HepG2 (cell line): Measurements from ENCODE around the gene BMPR2. TPM values are rescaled to one million over a fixed set of nuclear protein-coding genes. Genes with fewer than 3 reads are reported as not detected.

Experiments used
- ATAC-seq: fragments of 200-7000 bp; cut with Tn5 transposase; 3 replicates; pipeline ENCODE4 v1.9.1; 2020; ENCODE audit warnings: mild to moderate bottlenecking, moderate library complexity
- BruUV-seq: library from RNA; stranded (reverse); fragments of 400-500 nt; replicated peaks from 2 replicates; lab custom pipeline; 2021; lab: Mats Ljungman, UMichigan
- CTCF ChIA-PET: fragments of 300-600 bp; formaldehyde crosslinking; extraction: SDS; loops from one replicate; lab custom pipeline; 2021; ENCODE audit warnings: low total read pairs, inconsistent platforms, low intra/inter-chr PET ratio; lab: Yijun Ruan, JAX
- POLR2A ChIA-PET: fragments of 350-600 bp; sonication (Branson Sonifier 250); formaldehyde crosslinking; loops from one replicate; lab custom pipeline; 2020; ENCODE audit warnings: antibody characterized with exemption, inconsistent platforms; lab: Yijun Ruan, JAX
- DNase-seq: peaks from one replicate; pipeline ENCODE4 v3.0.0-alpha.2; 2015; ENCODE audit warnings: low spot score
- FAIRE-seq: peaks from 3 replicates; lab custom pipeline; 2011; peaks lifted over from hg19 to GRCh38; lab: Jason Lieb, UNC
- H2AFZ ChIP-seq: one replicate; pipeline ENCODE4 v1.6.1; 2011; ENCODE audit warnings: low read length, inconsistent platforms
- H3K27ac ChIP-seq: fragments of 300-600 bp; 3 replicates; pipeline ENCODE4 v1.8.0; 2011; ENCODE audit warnings: mixed run types, mild to moderate bottlenecking, mixed read lengths, low read length, inconsistent platforms; ENCODE audit not compliant: insufficient read depth; ENCODE audit errors: extremely low read length
- H3K27me3 ChIP-seq, 2 experiments: fragments of 200-600 bp in 1 of 2; 2 replicates in 1 of 2; 3 replicates in 1 of 2; pipeline versions ENCODE4 v1.6.0 to v1.8.0; 2011; ENCODE audit warnings: low read length in 2 of 2, mild to moderate bottlenecking in 2 of 2, moderate library complexity in 2 of 2, inconsistent platforms in 1 of 2; ENCODE audit not compliant: insufficient read depth in 2 of 2, control insufficient read depth in 1 of 2
- H3K36me3 ChIP-seq, 2 experiments: fragments of 200-600 bp in 1 of 2; replicated peaks in 1 of 2; 2 replicates in 1 of 2; 3 replicates in 1 of 2; pipeline versions ENCODE4 v1.5.1 to v1.8.0; 2011; ENCODE audit warnings: low read length in 2 of 2, inconsistent platforms in 1 of 2; ENCODE audit not compliant: insufficient read depth in 2 of 2, control insufficient read depth in 1 of 2
- H3K4me1 ChIP-seq: 2 replicates; pipeline ENCODE4 v1.5.1; 2012; ENCODE audit warnings: low read length, inconsistent platforms; ENCODE audit not compliant: insufficient read depth
- H3K4me2 ChIP-seq: 2 replicates; pipeline ENCODE4 v1.6.0; 2011; ENCODE audit warnings: low read depth, low read length, inconsistent platforms
- H3K4me3 ChIP-seq, 3 experiments: fragments of 200-600 bp in 1 of 3; sonication (generic), shearing (Covaris generic) in 1 of 3; replicated peaks in 1 of 3; 2 replicates each; pipeline ENCODE4 v1.5.1; 2011 to 2016; ENCODE audit warnings: low read length in 3 of 3, inconsistent platforms in 2 of 3, low read depth in 2 of 3, mild to moderate bottlenecking in 2 of 3, control low read depth in 1 of 3, mixed read lengths in 1 of 3; ENCODE audit not compliant: insufficient read depth in 1 of 3
- H3K79me2 ChIP-seq: one replicate; pipeline ENCODE4 v1.6.1; 2011; ENCODE audit warnings: low read length, inconsistent platforms; ENCODE audit not compliant: insufficient read depth
- H3K9ac ChIP-seq: 2 replicates; pipeline ENCODE4 v1.6.0; 2011; ENCODE audit warnings: mild to moderate bottlenecking, low read depth, low read length, inconsistent platforms; ENCODE audit not compliant: insufficient read depth
- H3K9me3 ChIP-seq: 2 replicates; pipeline ENCODE4 v1.5.1; 2012; ENCODE audit warnings: mild to moderate bottlenecking, low read length
- H4K20me1 ChIP-seq: 2 replicates; pipeline ENCODE4 v1.6.0; 2011; ENCODE audit warnings: inconsistent platforms, mild to moderate bottlenecking, low read length, moderate library complexity; ENCODE audit not compliant: insufficient read depth
- ETV6 ChIP-seq: sonication (generic); formaldehyde crosslinking; conservative IDR thresholded peaks from 2 replicates; pipeline ENCODE4 v1.4.0; 2020; ENCODE audit warnings: missing genetic modification reagents
- NFIC ChIP-seq: IDR thresholded peaks from 2 replicates; pipeline ENCODE4 v1.6.1; 2012; ENCODE audit warnings: mild to moderate bottlenecking, low read length, inconsistent platforms
- RXRA ChIP-seq: sonication (generic); formaldehyde crosslinking; IDR thresholded peaks from 2 replicates; pipeline ENCODE4 v1.5.1; 2020; ENCODE audit warnings: missing genetic modification reagents
- SNAI1 ChIP-seq: sonication (generic); formaldehyde crosslinking; IDR thresholded peaks from 2 replicates; pipeline ENCODE4 v1.5.0; 2020; ENCODE audit warnings: mild to moderate bottlenecking, missing genetic modification reagents, borderline replicate concordance
- ZBTB43 ChIP-seq: sonication (generic); formaldehyde crosslinking; conservative IDR thresholded peaks from 2 replicates; pipeline ENCODE4 v1.4.0; 2020; ENCODE audit warnings: missing genetic modification reagents
- ZHX1 ChIP-seq: sonication (generic); formaldehyde crosslinking; IDR thresholded peaks from 2 replicates; pipeline ENCODE4 v1.8.1; 2022; ENCODE audit warnings: low read depth, mild to moderate bottlenecking, missing genetic modification reagents
- ZNF225 ChIP-seq: sonication (generic); formaldehyde crosslinking; IDR thresholded peaks from 2 replicates; pipeline ENCODE4 v1.4.0; 2020; ENCODE audit warnings: mild to moderate bottlenecking, missing genetic modification reagents
- ZNF3 ChIP-seq: IDR thresholded peaks from 2 replicates; pipeline ENCODE4 v1.7.0; 2017; ENCODE audit warnings: inconsistent platforms
- ZNF503 ChIP-seq: sonication (generic); formaldehyde crosslinking; IDR thresholded peaks from 2 replicates; pipeline ENCODE4 v1.4.0; 2020; ENCODE audit warnings: missing genetic modification reagents
- ZNF530 ChIP-seq: sonication (generic); formaldehyde crosslinking; IDR thresholded peaks from 2 replicates; pipeline ENCODE4 v1.5.0; 2020; ENCODE audit warnings: low read depth, mild to moderate bottlenecking, missing genetic modification reagents
- ZNF564 ChIP-seq: sonication (generic); formaldehyde crosslinking; IDR thresholded peaks from 2 replicates; pipeline ENCODE4 v1.8.1; 2023; ENCODE audit warnings: mild to moderate bottlenecking, missing genetic modification reagents
- ZNF790 ChIP-seq: sonication (generic); formaldehyde crosslinking; IDR thresholded peaks from 2 replicates; pipeline ENCODE4 v1.8.0; 2022; ENCODE audit warnings: missing genetic modification reagents, mild to moderate bottlenecking, borderline replicate concordance
- WGBS: methylation state at CpG from one replicate; pipeline ENCODE4 v1.1.6; 2017; ENCODE audit warnings: low lambda C conversion rate; 5-methylcytosine and 5-hydroxymethylcytosine counted together
- in situ Hi-C: cut with HindIII; loops from 2 replicates; pipeline ENCODE4 v1.10.0; 2017; ENCODE audit warnings: low pct_unique_long_range_greater_than_20kb; ENCODE audit not compliant: extremely low pct_ligation_motif_present
- intact Hi-C: fragments of 100-400 bp; cut with micrococcal nuclease; formaldehyde crosslinking; loops from one replicate; pipeline ENCODE4 v1.10.0; 2022; ENCODE audit not compliant: unreplicated experiment
- polyA plus RNA-seq, 8 experiments: library from polyadenylated mRNA; depleted of rRNA in 3 of 8; stranded (reverse) in 7 of 8; unstranded in 1 of 8; fragments of >200 nt; fragmentation: Illumina TruSeq in 4 of 8; extraction: Trizol in 4 of 8; gene quantifications; 2 replicates each; pipeline versions ENCODE4 v1.2.1 to v1.2.3, GENCODE V29; 2011 to 2016; ENCODE audit warnings: low read depth in 4 of 8, missing spikeins in 1 of 8, mixed read lengths in 1 of 8; ENCODE audit not compliant: insufficient read depth in 1 of 8
- total RNA-seq, 5 experiments: library from RNA; depleted of rRNA; stranded (reverse); fragments of >200 nt; fragmentation: Illumina TruSeq; extraction: Trizol; gene quantifications; 2 replicates each; pipeline ENCODE4 v1.2.3, GENCODE V29; 2016; ENCODE audit warnings: low read depth in 1 of 5
- TF ChIP-seq, protein P1 (sequence below): sonication (generic); formaldehyde crosslinking; IDR thresholded peaks from 2 replicates; pipeline ENCODE4 v1.4.0; 2020; ENCODE audit warnings: missing genetic modification reagents
- TF ChIP-seq, protein P2 (sequence below): sonication (generic); formaldehyde crosslinking; IDR thresholded peaks from 2 replicates; pipeline ENCODE4 v1.8.1; 2023; ENCODE audit warnings: mild to moderate bottlenecking, moderate library complexity, missing genetic modification reagents

The BMPR2 gene
- total and polyA plus RNA-seq, 2 of the 13 experiments (the other 11 are each of a cell fraction or from before 2014, with no cell fraction given): 5.5 to 10.3 TPM

GRCh38 chr2:202542142-202542541 is 166.0 kb downstream of the BMPR2 start:
- Histone ChIP-seq H2AFZ (no peak overlapping the region), H4K20me1 (no peaks in the 10 kb centered on the region), H3K4me2 (no peak overlapping the region), H3K4me3 (no peak overlapping the region), H3K36me3 (no peaks in the 10 kb centered on the region; a peak in 2 of 5 replicates), H3K9me3 (no peaks in the 10 kb centered on the region), H3K9ac (no peak overlapping the region), H3K79me2 (no peaks in the 10 kb centered on the region), H3K27ac (no peak overlapping the region), H3K4me1 (no peaks in the 10 kb centered on the region), H3K27me3 (no peaks in the 10 kb centered on the region)
- TF ChIP-seq ZNF503 (CRISPR knock-in tag): no peak
- TF ChIP-seq ZBTB43 (CRISPR knock-in tag): no peak
- no peak for TF ChIP-seq ZNF3 (CRISPR knock-in tag)
- no peak for TF ChIP-seq SNAI1 (CRISPR knock-in tag)
- TF ChIP-seq, protein P1, sequence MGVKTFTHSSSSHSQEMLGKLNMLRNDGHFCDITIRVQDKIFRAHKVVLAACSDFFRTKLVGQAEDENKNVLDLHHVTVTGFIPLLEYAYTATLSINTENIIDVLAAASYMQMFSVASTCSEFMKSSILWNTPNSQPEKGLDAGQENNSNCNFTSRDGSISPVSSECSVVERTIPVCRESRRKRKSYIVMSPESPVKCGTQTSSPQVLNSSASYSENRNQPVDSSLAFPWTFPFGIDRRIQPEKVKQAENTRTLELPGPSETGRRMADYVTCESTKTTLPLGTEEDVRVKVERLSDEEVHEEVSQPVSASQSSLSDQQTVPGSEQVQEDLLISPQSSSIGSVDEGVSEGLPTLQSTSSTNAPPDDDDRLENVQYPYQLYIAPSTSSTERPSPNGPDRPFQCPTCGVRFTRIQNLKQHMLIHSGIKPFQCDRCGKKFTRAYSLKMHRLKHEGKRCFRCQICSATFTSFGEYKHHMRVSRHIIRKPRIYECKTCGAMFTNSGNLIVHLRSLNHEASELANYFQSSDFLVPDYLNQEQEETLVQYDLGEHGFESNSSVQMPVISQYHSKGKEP (CRISPR knock-in tag): no peak
- TF ChIP-seq RXRA (CRISPR knock-in tag): no peak
- no peak for TF ChIP-seq ZNF225 (CRISPR knock-in tag)
- no peak for TF ChIP-seq NFIC
- TF ChIP-seq, protein P2, sequence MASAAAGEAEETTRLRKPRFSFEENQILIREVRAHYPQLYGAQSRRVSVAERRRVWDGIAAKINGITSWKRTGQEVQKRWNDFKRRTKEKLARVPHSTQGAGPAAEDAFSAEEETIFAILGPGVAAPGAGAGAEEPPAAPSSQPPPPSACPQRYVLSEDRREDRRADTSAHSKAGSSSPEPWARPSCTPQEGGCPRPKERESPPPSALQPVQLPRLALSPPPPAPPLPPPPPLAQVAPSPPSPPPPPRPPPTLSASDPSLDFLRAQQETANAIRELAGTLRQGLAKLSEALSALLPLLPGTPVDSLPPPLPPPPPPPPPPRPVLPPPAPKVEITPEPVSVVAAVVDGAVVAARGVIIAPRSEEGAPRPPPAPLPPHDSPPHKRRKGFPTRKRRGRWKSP (CRISPR knock-in tag): no peak
- TF ChIP-seq ZNF564 (CRISPR knock-in tag): no peak
- no peak for TF ChIP-seq ZHX1 (CRISPR knock-in tag)
- no peak for TF ChIP-seq ETV6 (CRISPR knock-in tag)
- TF ChIP-seq ZNF530: no peak
- TF ChIP-seq ZNF790: no peak
- in situ Hi-C loops: no loop called here
- WGBS: 95% methylated on average over 3 of the region's 3 CpGs
- intact Hi-C loops: no loop called here
- POLR2A ChIA-PET: no interaction called here
- BruUV-seq: no TSS peak
- DNase-seq (no peak), ATAC-seq (no peak), FAIRE-seq (no peak)
- CTCF ChIA-PET: no interaction called here
